ENCODE data around the gene AZI2.
A peak's percentile ranks its signal among the peaks of the same experiment; 100 is the strongest.

AZI2 gene

GRCh38 chr3:28348265-28348628, 377 bp downstream of the AZI2 start:
- no peak for TF ChIP-seq CTCF (IDR thresholded peaks at IDR 0.05; ENCODE audit: insufficient read depth, low read length, poor library complexity, severe bottlenecking)
- DNase-seq (ENCODE audit: extremely low read depth, insufficient read length), result no peak
- H3K4me3 ChIP-seq (replicated peaks; ENCODE audit: low read depth, low read length), result peak overlapping the region; percentile 78
- no peaks in the 10 kb centered on the region; the same call in 1 of the 2 replicates for H3K36me3 ChIP-seq (ENCODE audit: control insufficient read depth, insufficient read depth, low read length)
- no peaks in the 10 kb centered on the region for H3K27me3 ChIP-seq (replicated peaks; ENCODE audit: control insufficient read depth, insufficient read depth, low read length)

- no peak for TF ChIP-seq CTCF (IDR thresholded peaks at IDR 0.05; ENCODE audit: insufficient read depth, low read length, poor library complexity, severe bottlenecking)
- Histone ChIP-seq H3K4me3 (replicated peaks; ENCODE audit: low read depth, low read length) (peak overlapping the region; percentile 78), H3K36me3 (ENCODE audit: control insufficient read depth, insufficient read depth, low read length) (no peaks in the 10 kb centered on the region; the same call in 1 of the 2 replicates), H3K27me3 (replicated peaks; ENCODE audit: control insufficient read depth, insufficient read depth, low read length) (no peaks in the 10 kb centered on the region)
- no peak for DNase-seq (ENCODE audit: extremely low read depth, insufficient read length)
Observed at GRCh38 chr3:28347374-28348264, 1.0 kb downstream of the AZI2 start.

- no peak for DNase-seq (ENCODE audit: extremely low read depth, insufficient read length)
- H3K4me3 ChIP-seq (replicated peaks; ENCODE audit: low read depth, low read length), result no peak overlapping the region
- H3K36me3 ChIP-seq (ENCODE audit: control insufficient read depth, insufficient read depth, low read length), result no peaks in the 10 kb centered on the region; the same call in 1 of the 2 replicates
- H3K27me3 ChIP-seq (replicated peaks; ENCODE audit: control insufficient read depth, insufficient read depth, low read length), result no peaks in the 10 kb centered on the region
- no peak for TF ChIP-seq CTCF (IDR thresholded peaks at IDR 0.05; ENCODE audit: insufficient read depth, low read length, poor library complexity, severe bottlenecking)
Observed at GRCh38 chr3:28345690-28346089, 2.9 kb downstream of the AZI2 start.

DNA sequence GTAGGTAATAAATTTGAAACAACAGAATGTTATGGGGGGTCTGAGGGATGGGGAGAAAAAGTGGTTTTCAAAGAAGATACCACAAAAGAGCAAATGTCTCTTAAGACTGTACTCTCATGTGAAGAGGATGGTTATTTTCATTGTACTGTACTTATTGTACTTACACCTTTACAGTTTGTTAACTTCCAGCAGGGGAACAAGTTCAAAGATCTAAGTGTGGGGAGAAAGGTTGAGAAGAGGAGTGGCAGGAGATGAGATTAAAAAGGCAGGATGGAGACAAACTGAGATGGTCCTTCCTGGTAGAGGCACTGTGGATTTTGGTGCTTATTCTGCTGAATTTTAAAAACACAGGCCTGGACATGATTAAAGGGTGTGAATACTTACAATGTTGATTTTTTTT, 5.5 kb downstream of the AZI2 start:
- no peak overlapping the region for H3K4me3 ChIP-seq (replicated peaks; ENCODE audit: low read depth, low read length)
- TF ChIP-seq CTCF (IDR thresholded peaks at IDR 0.05; ENCODE audit: insufficient read depth, low read length, poor library complexity, severe bottlenecking), result no peak
- H3K27me3 ChIP-seq (replicated peaks; ENCODE audit: control insufficient read depth, insufficient read depth, low read length), result no peaks in the 10 kb centered on the region
- DNase-seq (ENCODE audit: extremely low read depth, insufficient read length), result no peak
- H3K36me3 ChIP-seq (ENCODE audit: control insufficient read depth, insufficient read depth, low read length), result peaks cover 1% of the 10 kb centered on the region; the same call in 1 of the 2 replicates

GRCh38 chr3:28337230-28337629, 11.4 kb downstream of the AZI2 start:
- TF ChIP-seq CTCF (IDR thresholded peaks at IDR 0.05; ENCODE audit: insufficient read depth, low read length, poor library complexity, severe bottlenecking), result no peak
- no peak for DNase-seq (ENCODE audit: extremely low read depth, insufficient read length)
- H3K36me3 ChIP-seq (ENCODE audit: control insufficient read depth, insufficient read depth, low read length), result 0 out of 2 replicates have a peak, but pooled peaks cover 1% of the 10 kb centered on the region
- H3K27me3 ChIP-seq (replicated peaks; ENCODE audit: control insufficient read depth, insufficient read depth, low read length), result no peaks in the 10 kb centered on the region
- no peak overlapping the region for H3K4me3 ChIP-seq (replicated peaks; ENCODE audit: low read depth, low read length)

Data from GM06990 (cell line).